Endothelial cell (in vitro differentiated cells): Measurements from ENCODE around the gene RRP1B. TPM values are rescaled to one million over a fixed set of nuclear protein-coding genes. Genes with fewer than 3 reads are reported as not detected.

Experiments
- DNase-seq: peaks from one replicate; pipeline ENCODE4 v3.0.0; 2021; ENCODE audit warnings: low spot score
- H3K27ac Mint-ChIP-seq: one replicate; pipeline ENCODE4 v1.8.0; 2021; ENCODE audit warnings: mixed read lengths, inconsistent platforms; ENCODE audit not compliant: unreplicated experiment
- H3K27me3 Mint-ChIP-seq: one replicate; pipeline ENCODE4 v1.8.0; 2021; ENCODE audit warnings: mild to moderate bottlenecking, moderate library complexity, mixed read lengths, inconsistent platforms; ENCODE audit not compliant: unreplicated experiment
- H3K36me3 Mint-ChIP-seq: one replicate; pipeline ENCODE4 v1.8.0; 2021; ENCODE audit warnings: mild to moderate bottlenecking, low read depth, mixed read lengths, inconsistent platforms; ENCODE audit not compliant: unreplicated experiment
- H3K4me1 Mint-ChIP-seq: one replicate; pipeline ENCODE4 v1.8.0; 2021; ENCODE audit warnings: mild to moderate bottlenecking, mixed read lengths, inconsistent platforms; ENCODE audit not compliant: unreplicated experiment
- H3K4me3 Mint-ChIP-seq: one replicate; pipeline ENCODE4 v1.8.0; 2021; ENCODE audit warnings: mild to moderate bottlenecking, mixed read lengths, inconsistent platforms; ENCODE audit not compliant: unreplicated experiment
- H3K9me3 Mint-ChIP-seq: one replicate; pipeline ENCODE4 v1.8.0; 2021; ENCODE audit warnings: mixed read lengths, inconsistent platforms; ENCODE audit not compliant: unreplicated experiment
- total RNA-seq: library from RNA; stranded (reverse); fragmentation: NEBNext Ultra II Directional; extraction: Animal tissue kit (Norgen Biotek cat#: 25700); gene quantifications from one replicate; pipeline ENCODE4 v1.2.1, GENCODE V29; 2021; ENCODE audit not compliant: unreplicated experiment
- TF ChIP-seq, protein P1 (sequence below): fragments of 200-600 bp; sonication (generic); IDR thresholded peaks from one replicate; pipeline ENCODE4 v1.5.0; 2021; ENCODE audit warnings: antibody characterized with exemption; ENCODE audit not compliant: unreplicated experiment

RRP1B gene
- total RNA-seq, 1 donor from 2014 or later = 33.8 TPM

DNA sequence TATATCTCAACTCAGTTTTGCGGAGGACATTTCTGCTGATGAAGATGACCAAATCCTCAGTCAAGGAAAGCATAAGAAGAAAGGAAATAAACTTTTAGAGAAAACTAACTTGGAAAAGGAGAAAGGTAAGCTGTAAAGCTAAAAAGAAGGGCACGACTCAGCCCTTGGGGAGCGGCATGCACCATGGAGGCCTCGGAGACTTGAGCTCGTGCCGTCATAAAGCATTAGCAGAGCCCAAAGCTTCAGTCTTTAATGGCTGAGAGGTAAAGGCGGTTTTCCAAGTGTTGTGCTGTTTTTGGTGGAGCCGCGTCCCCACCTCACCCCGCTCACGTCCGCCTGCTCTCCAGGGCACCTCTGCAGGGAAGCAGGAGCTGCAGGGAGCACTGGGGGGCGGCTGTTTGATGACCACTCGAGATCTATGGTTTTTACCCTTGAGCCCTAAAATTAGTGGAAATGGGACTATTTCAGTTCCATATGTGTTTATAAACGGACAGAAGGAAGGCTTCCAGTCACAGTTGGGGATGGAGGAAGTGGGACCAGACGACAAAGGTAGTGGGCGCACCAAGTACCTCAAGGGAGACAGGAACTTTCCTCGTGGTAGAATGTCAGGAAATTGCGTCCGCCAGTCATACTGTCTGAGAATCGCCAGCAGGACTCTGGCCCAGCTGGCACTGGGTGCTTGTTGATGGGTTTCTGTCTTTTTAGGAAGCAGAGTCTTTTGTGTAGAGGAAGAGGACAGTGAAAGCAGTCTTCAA lies 27.6 kb downstream of the RRP1B start:
- H3K27me3 Mint-ChIP-seq = no peaks in the 10 kb centered on the region
- H3K4me3 Mint-ChIP-seq = peak overlapping the region; percentile 87
- H3K4me1 Mint-ChIP-seq = peaks cover 21% of the 10 kb centered on the region
- TF ChIP-seq, protein P1, sequence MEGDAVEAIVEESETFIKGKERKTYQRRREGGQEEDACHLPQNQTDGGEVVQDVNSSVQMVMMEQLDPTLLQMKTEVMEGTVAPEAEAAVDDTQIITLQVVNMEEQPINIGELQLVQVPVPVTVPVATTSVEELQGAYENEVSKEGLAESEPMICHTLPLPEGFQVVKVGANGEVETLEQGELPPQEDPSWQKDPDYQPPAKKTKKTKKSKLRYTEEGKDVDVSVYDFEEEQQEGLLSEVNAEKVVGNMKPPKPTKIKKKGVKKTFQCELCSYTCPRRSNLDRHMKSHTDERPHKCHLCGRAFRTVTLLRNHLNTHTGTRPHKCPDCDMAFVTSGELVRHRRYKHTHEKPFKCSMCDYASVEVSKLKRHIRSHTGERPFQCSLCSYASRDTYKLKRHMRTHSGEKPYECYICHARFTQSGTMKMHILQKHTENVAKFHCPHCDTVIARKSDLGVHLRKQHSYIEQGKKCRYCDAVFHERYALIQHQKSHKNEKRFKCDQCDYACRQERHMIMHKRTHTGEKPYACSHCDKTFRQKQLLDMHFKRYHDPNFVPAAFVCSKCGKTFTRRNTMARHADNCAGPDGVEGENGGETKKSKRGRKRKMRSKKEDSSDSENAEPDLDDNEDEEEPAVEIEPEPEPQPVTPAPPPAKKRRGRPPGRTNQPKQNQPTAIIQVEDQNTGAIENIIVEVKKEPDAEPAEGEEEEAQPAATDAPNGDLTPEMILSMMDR = no peak
- H3K27ac Mint-ChIP-seq = peak overlapping the region; percentile 44
- no peaks in the 10 kb centered on the region for H3K9me3 Mint-ChIP-seq
- no peak for DNase-seq
- H3K36me3 Mint-ChIP-seq = peaks cover 42% of the 10 kb centered on the region

DNA sequence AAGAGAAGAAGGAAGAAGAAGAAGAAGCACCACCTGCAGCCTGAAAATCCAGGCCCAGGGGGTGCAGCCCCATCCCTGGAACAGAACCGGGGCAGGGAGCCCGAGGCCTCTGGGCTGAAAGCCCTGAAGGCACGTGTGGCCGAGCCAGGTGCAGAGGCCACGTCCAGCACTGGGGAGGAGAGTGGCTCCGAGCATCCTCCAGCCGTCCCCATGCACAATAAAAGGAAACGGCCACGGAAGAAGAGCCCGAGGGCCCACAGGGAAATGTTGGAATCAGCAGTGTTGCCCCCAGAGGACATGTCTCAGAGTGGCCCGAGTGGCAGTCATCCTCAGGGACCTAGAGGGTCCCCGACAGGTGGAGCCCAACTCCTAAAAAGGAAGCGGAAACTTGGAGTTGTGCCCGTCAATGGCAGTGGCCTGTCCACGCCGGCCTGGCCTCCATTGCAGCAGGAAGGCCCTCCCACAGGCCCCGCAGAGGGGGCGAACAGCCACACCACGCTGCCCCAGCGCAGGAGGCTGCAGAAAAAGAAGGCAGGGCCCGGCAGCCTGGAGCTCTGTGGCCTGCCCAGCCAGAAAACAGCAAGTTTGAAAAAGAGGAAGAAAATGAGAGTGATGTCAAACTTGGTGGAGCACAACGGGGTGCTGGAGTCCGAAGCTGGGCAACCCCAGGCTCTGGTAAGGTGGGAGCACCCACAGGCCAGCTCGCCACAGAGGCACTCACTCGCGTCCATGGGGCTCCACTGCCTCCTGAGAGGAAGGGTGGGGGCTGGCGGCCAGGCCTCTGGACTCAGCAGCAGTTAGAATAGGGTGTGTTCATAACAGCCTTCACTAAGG lies 28.4 kb downstream of the RRP1B start:
- peak overlapping the region; percentile 44 for H3K27ac Mint-ChIP-seq
- no peaks in the 10 kb centered on the region for H3K27me3 Mint-ChIP-seq
- TF ChIP-seq, protein P1 = no peak
- H3K9me3 Mint-ChIP-seq = no peaks in the 10 kb centered on the region
- peaks cover 21% of the 10 kb centered on the region for H3K4me1 Mint-ChIP-seq
- peak overlapping the region; percentile 87 for H3K4me3 Mint-ChIP-seq
- H3K36me3 Mint-ChIP-seq = peaks cover 40% of the 10 kb centered on the region
- DNase-seq = no peak

DNA sequence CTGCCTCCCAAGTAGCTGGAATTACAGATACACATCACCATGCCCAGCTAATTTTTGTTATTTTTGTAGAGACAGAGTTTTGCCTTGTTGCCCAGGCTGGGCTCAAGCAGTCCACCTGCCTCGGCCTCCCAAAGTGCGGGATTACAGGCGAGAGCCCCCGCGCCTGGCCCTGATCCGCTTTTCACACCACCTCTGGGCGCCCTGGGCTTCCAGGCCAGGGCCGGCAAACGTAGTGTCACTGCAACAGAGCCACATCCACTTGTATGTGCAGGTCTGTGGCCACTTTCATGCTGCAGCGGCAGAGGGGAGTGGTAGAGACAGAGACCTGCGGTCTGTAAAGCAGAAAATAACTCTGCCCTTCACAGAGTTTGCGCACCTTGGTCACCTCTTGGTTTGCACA lies 29.5 kb downstream of the RRP1B start:
- TF ChIP-seq, protein P1 = no peak
- Mint-ChIP-seq H3K9me3 (no peaks in the 10 kb centered on the region), H3K27ac (no peak overlapping the region), H3K36me3 (peaks cover 45% of the 10 kb centered on the region), H3K4me3 (no peak overlapping the region), H3K4me1 (peaks cover 21% of the 10 kb centered on the region), H3K27me3 (no peaks in the 10 kb centered on the region)
- no peak for DNase-seq

DNA sequence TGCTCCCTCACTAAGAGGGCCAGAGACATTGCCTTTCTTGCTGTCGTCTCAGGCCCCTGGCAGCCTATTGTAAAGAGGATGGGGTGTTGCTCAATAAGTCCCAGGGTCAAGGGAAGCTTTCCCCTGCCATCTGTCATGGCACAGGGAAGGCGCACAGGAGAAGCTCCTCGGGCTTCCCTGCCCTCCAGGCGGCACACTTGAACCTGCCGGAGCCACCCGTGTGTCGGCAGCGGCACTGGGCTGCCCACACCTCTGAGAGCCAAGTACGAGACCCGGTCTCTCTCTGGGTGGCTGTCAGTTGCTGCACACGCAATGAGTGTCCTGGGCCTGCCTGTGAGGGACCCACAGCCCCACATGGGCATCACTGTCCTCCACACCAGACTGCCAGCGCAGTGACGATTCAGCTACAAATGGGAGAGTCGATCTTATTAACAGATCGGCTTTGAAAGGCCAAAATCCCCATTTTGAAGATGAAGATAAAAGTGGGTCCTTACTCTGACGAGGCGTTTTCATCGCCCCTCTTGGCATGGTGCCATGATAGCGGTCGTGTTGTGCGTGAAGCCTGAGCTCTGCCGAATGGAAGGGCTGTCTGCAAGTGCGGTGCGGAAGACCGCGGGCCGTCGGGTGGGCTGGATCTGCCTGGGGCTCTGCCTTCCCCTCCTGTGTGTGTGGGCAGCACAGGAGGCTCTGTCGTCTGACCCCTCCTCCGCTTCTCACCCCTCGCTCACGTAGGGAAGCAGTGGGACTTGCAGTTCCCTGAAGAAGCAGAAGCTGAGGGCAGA lies 30.4 kb downstream of the RRP1B start:
- TF ChIP-seq, protein P1 = no peak
- H3K36me3 Mint-ChIP-seq = peaks cover 44% of the 10 kb centered on the region
- no peak overlapping the region for H3K4me3 Mint-ChIP-seq
- peaks cover 14% of the 10 kb centered on the region for H3K4me1 Mint-ChIP-seq
- no peak overlapping the region for H3K27ac Mint-ChIP-seq
- no peaks in the 10 kb centered on the region for H3K27me3 Mint-ChIP-seq
- no peak for DNase-seq
- H3K9me3 Mint-ChIP-seq = no peaks in the 10 kb centered on the region
